Testis (tissue), 3 donors: ENCODE measurements around the gene INO80. TPM values are rescaled to one million over a fixed set of nuclear protein-coding genes. Genes with fewer than 3 reads are reported as not detected.

Experiments
- DNase-seq: peaks from one replicate; pipeline ENCODE4 v3.0.0-alpha.2; 2019
- H3K27ac ChIP-seq, 2 donors: fragments of 200-600 bp; sonication (generic); one replicate each; pipeline ENCODE4 v1.5.1; 2019
- H3K27me3 ChIP-seq: fragments of 200-600 bp; sonication (generic); one replicate; pipeline ENCODE4 v1.5.1; 2019
- H3K36me3 ChIP-seq: fragments of 200-600 bp; sonication (generic); one replicate; pipeline ENCODE4 v1.5.1; 2017; ENCODE audit warnings: low read depth; ENCODE audit errors: missing control alignments
- H3K4me1 ChIP-seq: fragments of 200-600 bp; sonication (generic); one replicate; pipeline ENCODE4 v1.5.1; 2019
- H3K4me3 ChIP-seq, 2 donors: fragments of 200-600 bp; sonication (generic); one replicate each; pipeline ENCODE4 v1.5.1; 2017 to 2019
- H3K9me3 ChIP-seq: fragments of 200-600 bp; sonication (generic); one replicate; pipeline ENCODE4 v1.5.1; 2017
- POLR2A ChIP-seq: fragments of 450-650 bp; IDR thresholded peaks from one replicate; pipeline ENCODE4 v1.6.1; 2017; ENCODE audit warnings: antibody characterized with exemption, mild to moderate bottlenecking, moderate library complexity
- WGBS, 2 donors: methylation state at CpG; one replicate each; pipeline ENCODE4 v1.1.5; 2018; 5-methylcytosine and 5-hydroxymethylcytosine counted together
- intact Hi-C: fragments of 100-400 bp; cut with DNase I; formaldehyde crosslinking; loops from one replicate; pipeline ENCODE4 v1.15.1; 2023; ENCODE audit warnings: low total_unique reads
- polyA plus RNA-seq: library from polyadenylated mRNA; stranded (reverse); fragments of 350-450 nt; fragmentation: Illumina TruSeq; extraction: RNeasy Lipid Tissue Mini Kit (QIAGEN cat#74804); gene quantifications from one replicate; pipeline ENCODE4 v1.2.3, GENCODE V29; 2014; ENCODE audit warnings: low read depth, low replicate concordance; ENCODE audit not compliant: insufficient read depth
- total RNA-seq, 2 donors: library from RNA; depleted of rRNA; stranded (reverse); fragments of >200 nt; gene quantifications; one replicate each; pipeline ENCODE4 v1.2.3, GENCODE V29; 2016
- TF ChIP-seq, protein P1 (sequence below), 3 experiments: fragments of 450-650 bp in 2 of 3; fragments of 200-600 bp in 1 of 3; sonication (generic) in 1 of 3; IDR thresholded peaks; one replicate each; pipeline ENCODE4 v1.5.1; 2016 to 2019; ENCODE audit warnings: antibody characterized with exemption in 3 of 3, mild to moderate bottlenecking in 2 of 3, moderate library complexity in 1 of 3

Gene INO80
- total and polyA plus RNA-seq, 3 donors from 2014 or later = 21.2 to 44.2 (median 43.5) TPM

DNA sequence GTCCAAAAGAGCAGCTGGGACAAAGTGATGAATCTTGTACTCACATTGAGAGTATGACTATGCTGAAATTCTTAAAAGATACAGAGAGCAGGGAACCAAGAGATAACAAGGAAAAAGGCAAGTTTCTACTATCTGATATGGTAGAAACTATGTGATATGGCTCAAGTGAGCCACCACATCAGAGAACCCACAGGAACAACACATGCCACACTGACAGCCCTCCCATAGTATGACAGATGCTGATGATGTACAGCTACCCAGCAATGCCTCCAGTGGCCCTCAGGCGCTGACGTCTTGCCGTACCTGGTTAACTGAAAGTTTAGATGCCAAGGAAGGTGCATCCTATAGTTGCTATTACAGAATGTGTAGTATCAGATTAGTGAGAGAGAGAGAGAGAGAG is 120.4 kb downstream of the INO80 start:
- intact Hi-C loops = no loop called here
- Histone ChIP-seq H3K36me3 (no peaks in the 10 kb centered on the region), H3K27me3 (no peaks in the 10 kb centered on the region), H3K9me3 (no peaks in the 10 kb centered on the region), H3K4me3 (no peak overlapping the region), H3K27ac (no peak overlapping the region), H3K4me1 (no peaks in the 10 kb centered on the region)
- TF ChIP-seq POLR2A = no peak
- TF ChIP-seq, protein P1, sequence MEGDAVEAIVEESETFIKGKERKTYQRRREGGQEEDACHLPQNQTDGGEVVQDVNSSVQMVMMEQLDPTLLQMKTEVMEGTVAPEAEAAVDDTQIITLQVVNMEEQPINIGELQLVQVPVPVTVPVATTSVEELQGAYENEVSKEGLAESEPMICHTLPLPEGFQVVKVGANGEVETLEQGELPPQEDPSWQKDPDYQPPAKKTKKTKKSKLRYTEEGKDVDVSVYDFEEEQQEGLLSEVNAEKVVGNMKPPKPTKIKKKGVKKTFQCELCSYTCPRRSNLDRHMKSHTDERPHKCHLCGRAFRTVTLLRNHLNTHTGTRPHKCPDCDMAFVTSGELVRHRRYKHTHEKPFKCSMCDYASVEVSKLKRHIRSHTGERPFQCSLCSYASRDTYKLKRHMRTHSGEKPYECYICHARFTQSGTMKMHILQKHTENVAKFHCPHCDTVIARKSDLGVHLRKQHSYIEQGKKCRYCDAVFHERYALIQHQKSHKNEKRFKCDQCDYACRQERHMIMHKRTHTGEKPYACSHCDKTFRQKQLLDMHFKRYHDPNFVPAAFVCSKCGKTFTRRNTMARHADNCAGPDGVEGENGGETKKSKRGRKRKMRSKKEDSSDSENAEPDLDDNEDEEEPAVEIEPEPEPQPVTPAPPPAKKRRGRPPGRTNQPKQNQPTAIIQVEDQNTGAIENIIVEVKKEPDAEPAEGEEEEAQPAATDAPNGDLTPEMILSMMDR (IDR thresholded peaks at IDR 0.05) = no peak
- 80 to 88% methylated on average over 3 of the region's 3 CpGs for WGBS, 2 donors
- no peak for DNase-seq

DNA sequence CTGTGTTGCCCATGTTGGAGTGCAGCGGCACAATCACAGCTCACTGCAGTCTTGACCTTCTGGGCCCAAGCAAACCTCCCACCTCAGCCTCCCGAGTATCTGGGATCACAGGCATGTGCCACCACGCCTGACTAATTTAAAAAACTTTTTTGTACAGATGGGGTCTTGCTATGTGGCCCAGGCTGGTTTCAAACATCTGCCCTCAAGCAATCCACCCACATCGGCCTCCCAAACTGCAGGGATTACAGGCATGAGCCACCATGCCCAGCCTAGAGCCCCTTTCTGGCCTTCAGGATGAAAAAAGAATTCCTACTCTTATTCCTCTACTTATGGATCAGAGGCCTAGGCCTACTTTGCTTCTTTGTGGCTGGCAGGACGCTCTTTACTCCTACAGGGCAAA is 123.3 kb downstream of the INO80 start:
- no peaks in the 10 kb centered on the region for H3K9me3 ChIP-seq
- TF ChIP-seq, protein P1 (IDR thresholded peaks at IDR 0.05) = no peak
- TF ChIP-seq POLR2A = no peak
- H3K36me3 ChIP-seq = no peaks in the 10 kb centered on the region
- H3K27ac ChIP-seq = no peak overlapping the region
- no peaks in the 10 kb centered on the region for H3K4me1 ChIP-seq
- H3K27me3 ChIP-seq = no peaks in the 10 kb centered on the region
- no peak for DNase-seq
- intact Hi-C loops = no loop called here
- WGBS, 2 donors = 81 to 88% methylated on average over 5 of the region's 5 CpGs
- H3K4me3 ChIP-seq = no peak overlapping the region

DNA sequence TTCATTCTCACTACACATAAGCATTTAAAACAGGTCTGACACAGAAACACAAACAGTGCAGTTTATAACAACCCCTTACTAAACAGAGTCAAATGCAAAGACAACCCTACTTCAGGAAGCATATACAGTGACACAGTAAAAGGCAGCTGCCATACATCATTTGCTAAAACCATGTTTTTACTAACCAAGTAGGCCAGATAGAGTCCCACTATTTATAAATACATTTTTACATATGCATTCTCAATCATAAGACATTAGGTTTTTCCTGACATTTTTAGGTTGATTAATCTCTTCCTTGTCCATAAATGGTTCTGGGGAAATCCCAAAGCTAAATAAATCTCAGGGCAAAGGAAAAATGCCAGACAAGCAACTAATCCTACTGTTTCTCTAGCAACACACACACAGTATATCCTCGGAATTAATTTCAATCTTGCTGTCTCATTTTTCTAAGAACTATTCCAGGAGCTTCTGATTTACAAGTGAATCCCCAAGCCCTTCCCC is 123.8 kb downstream of the INO80 start:
- no peak for TF ChIP-seq POLR2A
- TF ChIP-seq, protein P1 (IDR thresholded peaks at IDR 0.05) = no peak
- Histone ChIP-seq H3K36me3 (no peaks in the 10 kb centered on the region), H3K27me3 (no peaks in the 10 kb centered on the region), H3K27ac (no peak overlapping the region), H3K4me3 (no peak overlapping the region), H3K4me1 (no peaks in the 10 kb centered on the region), H3K9me3 (no peaks in the 10 kb centered on the region)
- intact Hi-C loops = no loop called here
- WGBS, 2 donors = 50 to 70% methylated on average over 1 of the region's 1 CpG
- DNase-seq = no peak

DNA sequence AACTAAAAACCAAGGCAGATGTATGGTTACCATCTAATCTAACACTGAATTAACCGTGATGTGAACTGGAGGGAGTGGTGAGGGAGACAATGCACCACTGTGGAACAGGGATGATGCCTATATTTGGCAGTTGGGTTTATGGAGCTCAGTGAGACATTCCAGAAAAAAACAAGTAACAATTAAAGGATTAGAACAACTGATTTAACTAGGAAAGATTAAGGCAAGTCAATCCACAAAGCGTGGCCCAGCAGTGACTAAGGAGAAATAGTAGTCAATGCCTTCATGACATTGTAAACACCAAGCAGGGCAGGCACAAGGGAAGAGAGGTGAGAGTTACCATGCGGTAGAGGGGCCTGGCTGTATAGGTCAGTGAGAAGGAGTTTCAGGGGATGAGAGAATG is 124.7 kb downstream of the INO80 start:
- no peaks in the 10 kb centered on the region for H3K4me1 ChIP-seq
- intact Hi-C loops = no loop called here
- no peaks in the 10 kb centered on the region for H3K36me3 ChIP-seq
- WGBS, 2 donors = 72 to 79% methylated on average over 3 of the region's 3 CpGs
- no peak overlapping the region for H3K27ac ChIP-seq
- no peak for TF ChIP-seq POLR2A
- TF ChIP-seq, protein P1 (IDR thresholded peaks at IDR 0.05) = no peak
- no peak for DNase-seq
- no peak overlapping the region for H3K4me3 ChIP-seq
- H3K9me3 ChIP-seq = no peaks in the 10 kb centered on the region
- H3K27me3 ChIP-seq = no peaks in the 10 kb centered on the region

DNA sequence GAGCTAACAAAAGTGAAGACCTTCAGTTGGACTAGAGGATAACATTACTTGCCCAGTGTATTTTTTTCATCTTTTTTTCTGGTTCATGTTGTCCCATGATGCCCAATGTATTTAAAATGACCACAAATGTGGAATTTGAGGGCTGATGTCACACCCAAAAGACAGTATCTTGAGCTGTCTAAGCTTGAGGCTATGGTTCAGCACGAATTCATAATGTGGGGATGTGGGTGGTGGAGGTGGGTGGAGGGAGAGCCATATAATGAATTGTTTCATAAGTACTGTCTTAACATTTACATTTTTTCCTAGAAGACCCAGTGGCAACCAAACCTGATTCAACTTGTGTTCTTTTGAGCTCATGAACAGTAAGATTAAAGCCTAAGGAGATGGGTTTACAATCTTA is 125.3 kb downstream of the INO80 start:
- H3K36me3 ChIP-seq = no peaks in the 10 kb centered on the region
- no peaks in the 10 kb centered on the region for H3K27me3 ChIP-seq
- H3K27ac ChIP-seq = no peak overlapping the region
- DNase-seq = no peak
- intact Hi-C loops = no loop called here
- 0% methylated on average over 1 of the region's 1 CpG for WGBS, 2 donors
- TF ChIP-seq, protein P1 (IDR thresholded peaks at IDR 0.05) = no peak
- TF ChIP-seq POLR2A = no peak
- no peak overlapping the region for H3K4me3 ChIP-seq
- H3K4me1 ChIP-seq = no peaks in the 10 kb centered on the region
- no peaks in the 10 kb centered on the region for H3K9me3 ChIP-seq
